HEK293T (cell line): ENCODE results near the gene TRIM8.

Source experiments
- CTCF ChIA-PET: fragments of 350-600 bp; formaldehyde crosslinking; extraction: SDS; loops from one replicate; lab custom pipeline; 2021; ENCODE audit warnings: antibody characterized with exemption, inconsistent platforms; lab: Yijun Ruan, JAX
- POLR2A ChIA-PET: fragments of 350-600 bp; formaldehyde crosslinking; extraction: SDS; loops from one replicate; lab custom pipeline; 2020; ENCODE audit warnings: antibody characterized with exemption, inconsistent platforms; lab: Yijun Ruan, JAX
- DNase-seq: peaks from one replicate; pipeline ENCODE4 v3.0.0; 2012; ENCODE audit warnings: mixed read lengths; ENCODE audit errors: extremely low spot score
- ARNT ChIP-seq: fragments of 450-650 bp; IDR thresholded peaks from 2 replicates; pipeline ENCODE4 v1.6.1; 2017; ENCODE audit warnings: mild to moderate bottlenecking
- BHLHE40 ChIP-seq: fragments of 450-650 bp; IDR thresholded peaks from 2 replicates; pipeline ENCODE4 v1.6.1; 2016; ENCODE audit warnings: mild to moderate bottlenecking, moderate library complexity, borderline replicate concordance
- CTBP1 ChIP-seq: fragments of 450-650 bp; IDR thresholded peaks from 2 replicates; pipeline ENCODE4 v1.6.1; 2016; ENCODE audit warnings: borderline replicate concordance
- ELF4 ChIP-seq: fragments of 450-650 bp; IDR thresholded peaks from 2 replicates; pipeline ENCODE4 v1.6.1; 2017; ENCODE audit warnings: antibody characterized with exemption
- FOXA1 ChIP-seq: fragments of 450-650 bp; IDR thresholded peaks from 2 replicates; pipeline ENCODE4 v1.6.1; 2016; ENCODE audit warnings: mild to moderate bottlenecking
- FOXK2 ChIP-seq: fragments of 450-650 bp; IDR thresholded peaks from 2 replicates; pipeline ENCODE4 v1.6.1; 2016; ENCODE audit warnings: mild to moderate bottlenecking
- FOXM1 ChIP-seq: fragments of 450-650 bp; IDR thresholded peaks from 2 replicates; pipeline ENCODE4 v1.6.1; 2017; ENCODE audit warnings: mild to moderate bottlenecking, borderline replicate concordance
- HDGF ChIP-seq: fragments of 450-650 bp; IDR thresholded peaks from 2 replicates; pipeline ENCODE4 v1.6.1; 2017; ENCODE audit warnings: antibody characterized with exemption, borderline replicate concordance
- L3MBTL2 ChIP-seq: fragments of 450-650 bp; conservative IDR thresholded peaks from 2 replicates; pipeline ENCODE4 v1.6.1; 2016; ENCODE audit warnings: mild to moderate bottlenecking
- LEF1 ChIP-seq: fragments of 450-650 bp; IDR thresholded peaks from 2 replicates; pipeline ENCODE4 v1.6.1; 2017; ENCODE audit warnings: mild to moderate bottlenecking, borderline replicate concordance
- NFRKB ChIP-seq: fragments of 450-650 bp; IDR thresholded peaks from 2 replicates; pipeline ENCODE4 v1.6.1; 2016; ENCODE audit warnings: mild to moderate bottlenecking, moderate library complexity
- SP1 ChIP-seq: fragments of 450-650 bp; IDR thresholded peaks from 2 replicates; pipeline ENCODE4 v1.6.1; 2017
- SUZ12 ChIP-seq: fragments of 450-650 bp; IDR thresholded peaks from 2 replicates; pipeline ENCODE4 v1.6.1; 2016; ENCODE audit warnings: mild to moderate bottlenecking
- TARDBP ChIP-seq: fragments of 450-650 bp; IDR thresholded peaks from 2 replicates; pipeline ENCODE4 v1.6.1; 2016
- ZNF384 ChIP-seq: fragments of 450-650 bp; IDR thresholded peaks from 2 replicates; pipeline ENCODE4 v1.6.1; 2016
- TF ChIP-seq, protein P1 (sequence below): fragments of 450-650 bp; IDR thresholded peaks from 2 replicates; pipeline ENCODE4 v1.6.1; 2016

TRIM8 gene

DNA sequence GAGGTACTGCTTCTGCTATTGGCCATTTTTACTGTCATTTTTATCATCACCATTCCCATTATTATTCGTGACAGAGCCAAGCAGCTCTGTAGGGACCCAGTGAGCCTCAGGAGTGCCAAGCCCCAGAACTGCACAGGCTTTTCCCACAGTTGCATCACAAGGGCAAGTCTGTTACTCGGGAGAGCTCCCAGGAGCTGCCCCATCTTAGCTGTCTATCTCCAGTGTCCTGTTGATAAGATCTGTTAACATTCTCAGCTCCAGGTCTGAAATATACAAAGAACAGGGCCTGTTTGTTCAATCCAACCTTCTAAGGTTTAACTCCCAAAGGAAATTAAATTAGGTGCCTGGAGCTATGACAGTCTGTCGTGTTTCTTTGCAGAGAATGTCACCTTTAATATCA is 20.2 kb upstream of the TRIM8 start:
- DNase-seq, result no peak
- ChIA-PET POLR2A (interaction anchor here (1.2 kb wide), 1 partner anchor 21 kb away, joined by 5 read pairs; the partner anchor contains the start of gene TRIM8), CTCF (interaction anchor here (0.5 kb wide), 1 partner anchor 84 kb away, joined by 3 read pairs; no protein-coding TSS in a partner anchor)
- TF ChIP-seq LEF1 (no peak), TARDBP (no peak), BHLHE40 (no peak), NFRKB (no peak), L3MBTL2 (no peak), HDGF (no peak), SUZ12 (no peak), SP1 (no peak), FOXK2 (no peak), ELF4 (no peak)
- TF ChIP-seq, protein P1, sequence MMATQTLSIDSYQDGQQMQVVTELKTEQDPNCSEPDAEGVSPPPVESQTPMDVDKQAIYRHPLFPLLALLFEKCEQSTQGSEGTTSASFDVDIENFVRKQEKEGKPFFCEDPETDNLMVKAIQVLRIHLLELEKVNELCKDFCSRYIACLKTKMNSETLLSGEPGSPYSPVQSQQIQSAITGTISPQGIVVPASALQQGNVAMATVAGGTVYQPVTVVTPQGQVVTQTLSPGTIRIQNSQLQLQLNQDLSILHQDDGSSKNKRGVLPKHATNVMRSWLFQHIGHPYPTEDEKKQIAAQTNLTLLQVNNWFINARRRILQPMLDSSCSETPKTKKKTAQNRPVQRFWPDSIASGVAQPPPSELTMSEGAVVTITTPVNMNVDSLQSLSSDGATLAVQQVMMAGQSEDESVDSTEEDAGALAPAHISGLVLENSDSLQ, result no peak

DNA sequence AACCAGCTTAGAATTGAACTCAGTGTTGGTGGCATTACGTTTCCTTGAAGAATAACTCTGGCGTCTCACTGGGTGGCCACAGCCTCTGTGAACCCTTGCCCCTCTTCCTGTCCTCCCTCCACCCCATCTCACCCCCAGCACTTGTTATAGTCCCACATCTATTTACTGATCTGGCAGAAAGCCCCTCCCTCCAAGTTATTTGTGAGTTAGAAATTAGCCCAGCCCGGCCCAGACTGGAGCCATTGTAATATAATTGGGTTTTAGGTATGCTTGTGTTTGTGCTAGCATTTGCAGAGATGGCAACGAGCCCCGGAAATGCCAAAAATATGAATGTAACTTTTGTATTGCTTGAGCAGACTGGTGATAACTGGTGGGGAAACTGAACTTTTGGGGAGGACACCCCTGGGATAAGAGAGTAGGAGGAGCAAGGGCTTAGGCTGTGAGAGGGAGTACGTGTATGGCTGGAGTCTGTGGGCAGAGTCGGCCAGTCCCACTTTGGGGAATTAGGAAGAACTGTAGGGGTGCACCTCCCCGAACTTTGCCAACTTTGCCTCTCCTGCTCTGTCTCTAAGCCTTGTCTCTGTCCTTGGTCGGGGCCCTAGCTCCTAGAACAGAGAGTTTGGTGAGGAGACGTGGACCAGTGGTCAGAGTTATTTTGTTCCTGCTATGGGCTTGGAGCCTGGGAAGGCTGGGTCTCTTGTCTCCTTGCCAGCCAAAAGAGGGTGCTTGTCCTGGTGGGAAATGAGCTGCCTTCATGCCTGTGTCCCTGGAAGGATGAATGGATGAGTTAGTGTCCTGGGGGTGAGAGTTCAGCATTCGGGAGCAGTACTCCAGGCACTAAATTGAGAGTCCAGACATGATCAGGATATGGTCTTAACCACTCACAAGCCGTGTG is 19.3 kb upstream of the TRIM8 start:
- DNase-seq, result no peak
- ChIA-PET CTCF (no interaction called here), POLR2A (interaction anchor here (1.2 kb wide), 1 partner anchor 20 kb away, joined by 5 read pairs; the partner anchor contains the start of gene TRIM8)
- TF ChIP-seq BHLHE40 (no peak), SP1 (no peak), L3MBTL2 (no peak), FOXA1 (no peak), LEF1 (no peak), ZNF384 (no peak), TARDBP (no peak), ELF4 (no peak), HDGF (no peak), NFRKB (no peak), ARNT (no peak), FOXM1 (no peak), FOXK2 (no peak)

DNA sequence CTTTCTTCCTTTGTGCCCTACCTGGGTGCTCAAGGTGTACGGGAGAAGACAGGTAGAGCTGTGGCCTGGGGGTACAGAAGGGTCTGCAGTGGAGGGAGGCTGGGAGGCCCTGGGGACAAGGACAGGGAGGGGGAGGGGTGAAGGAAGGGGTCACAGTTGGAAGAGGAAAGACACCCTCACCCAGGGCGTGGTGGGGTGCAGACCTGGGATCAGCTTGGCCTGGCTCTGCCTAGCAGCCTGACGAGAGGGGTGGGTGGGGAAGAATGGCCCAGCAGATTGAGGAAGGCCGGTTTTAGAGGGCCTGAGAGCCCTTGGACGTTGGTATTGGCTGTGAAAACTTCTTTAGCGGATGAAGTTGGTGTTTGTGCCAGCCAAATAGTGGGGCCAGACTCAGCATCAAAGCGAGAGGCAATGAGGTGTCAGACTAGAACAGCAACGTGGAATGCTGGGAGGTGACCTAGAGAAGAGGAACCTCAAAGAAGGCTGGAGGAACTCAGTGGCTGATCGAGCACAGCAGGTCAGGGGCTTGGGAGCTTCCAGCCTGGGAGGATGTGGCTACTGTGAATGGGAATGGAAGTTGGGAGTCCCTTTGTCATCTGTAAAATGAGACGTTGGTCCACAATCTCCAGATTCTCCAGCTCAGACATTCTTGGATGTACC is 18.1 kb upstream of the TRIM8 start:
- TF ChIP-seq HDGF, result no peak
- TF ChIP-seq ZNF384, result no peak
- TF ChIP-seq FOXM1, result no peak
- no peak for TF ChIP-seq NFRKB
- no peak for TF ChIP-seq SUZ12
- TF ChIP-seq, protein P1, result no peak
- TF ChIP-seq FOXK2, result no peak
- no peak for TF ChIP-seq TARDBP
- TF ChIP-seq LEF1, result no peak
- TF ChIP-seq FOXA1, result no peak
- TF ChIP-seq L3MBTL2, result no peak
- TF ChIP-seq SP1, result no peak
- no peak for TF ChIP-seq BHLHE40
- ChIA-PET CTCF (interaction anchor here (2.6 kb wide), 1 partner anchor 11 kb away, joined by 15 read pairs; no protein-coding TSS in a partner anchor), POLR2A (interaction anchor here (2.8 kb wide), 1 partner anchor 19 kb away, joined by 9 read pairs; the partner anchor contains the start of gene TRIM8)
- no peak for DNase-seq

DNA sequence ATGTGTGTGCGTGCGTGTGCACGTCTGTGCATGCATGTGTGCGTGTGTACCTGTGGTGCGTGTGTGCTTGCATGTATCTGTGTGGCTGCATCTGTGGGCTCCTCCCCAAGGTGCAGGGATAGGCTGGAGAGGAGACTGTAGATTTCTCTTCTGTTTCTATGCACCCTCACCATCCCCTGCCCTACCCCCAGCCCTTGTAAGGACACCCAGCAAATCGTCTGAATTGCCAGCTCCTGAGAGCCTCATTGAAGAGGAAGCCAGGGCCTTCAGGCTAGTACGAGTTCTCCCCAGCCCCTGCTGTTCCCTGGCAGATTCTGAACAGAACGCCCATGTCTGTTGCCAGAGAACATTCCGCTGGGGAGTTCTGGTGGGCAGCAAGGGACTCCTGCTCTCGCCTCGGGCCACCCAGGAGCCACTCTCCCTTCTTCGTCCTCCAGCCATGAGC is 17.0 kb upstream of the TRIM8 start:
- DNase-seq, result no peak
- ChIA-PET CTCF (interaction anchor here (0.6 to 2.6 kb wide), 2 partner anchors 12 to 330 kb away, joined by 3 to 15 read pairs; no protein-coding TSS in a partner anchor), POLR2A (interaction anchor here (0.8 to 2.8 kb wide), 4 partner anchors 15 to 87 kb away, joined by 3 to 10 read pairs (median 6); partner anchors contain the start of genes ARL3, SFXN2 and TRIM8)
- TF ChIP-seq TARDBP, result no peak

DNA sequence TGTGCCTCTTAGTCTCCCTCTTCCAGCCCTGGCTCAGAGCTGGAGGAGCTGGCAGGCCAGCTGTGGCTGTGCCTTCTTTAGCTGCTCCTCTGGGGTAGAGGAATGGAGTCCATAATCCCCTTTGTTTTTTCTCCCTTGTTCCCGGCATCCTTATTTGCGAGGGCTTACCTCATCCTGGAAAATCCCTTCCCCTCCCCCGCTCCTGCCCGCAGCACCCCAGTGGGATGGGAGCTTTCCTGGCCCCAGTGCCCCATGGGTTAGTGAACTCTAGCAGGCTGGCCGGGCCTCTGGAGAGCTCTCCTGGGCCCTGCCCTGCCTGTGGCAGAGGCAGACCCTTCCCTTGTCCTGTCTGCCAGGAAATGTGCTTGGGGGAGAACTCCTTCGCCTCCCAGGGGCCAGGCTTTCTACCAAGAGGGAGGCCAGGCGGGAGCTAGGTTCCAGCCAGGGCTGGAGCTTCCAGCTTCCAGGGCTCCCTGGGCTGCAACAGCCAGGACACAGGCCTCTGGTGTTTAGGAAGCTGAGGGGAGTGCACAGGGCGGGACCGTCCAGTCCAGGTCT is 16.5 kb upstream of the TRIM8 start:
- ChIA-PET POLR2A (interaction anchor here (0.8 to 2.8 kb wide), 4 partner anchors 14 to 87 kb away, joined by 3 to 10 read pairs (median 6); partner anchors contain the start of genes ARL3, SFXN2 and TRIM8), CTCF (interaction anchor here (0.6 to 2.6 kb wide), 3 partner anchors 13 to 331 kb away, joined by 3 to 15 read pairs (median 3); no protein-coding TSS in a partner anchor)
- DNase-seq, result no peak

More for the DNA sequence above, 16.5 kb upstream of the TRIM8 start:
- no peak for TF ChIP-seq HDGF
- TF ChIP-seq CTBP1, result no peak
- TF ChIP-seq ZNF384, result no peak
- no peak for TF ChIP-seq ELF4
- no peak for TF ChIP-seq BHLHE40
- TF ChIP-seq LEF1, result no peak
- no peak for TF ChIP-seq SUZ12
- no peak for TF ChIP-seq ARNT
- TF ChIP-seq, protein P1, result no peak
